Myocyte (in vitro differentiated cells): Measurements from ENCODE around the gene ZBTB2. TPM values are rescaled to one million over a fixed set of nuclear protein-coding genes. Genes with fewer than 3 reads are reported as not detected.

Experiments
- DNase-seq: peaks from one replicate; pipeline ENCODE4 v3.0.0-alpha.2; 2012; ENCODE audit warnings: low read depth
- polyA plus RNA-seq: library from polyadenylated mRNA; unstranded; fragments of >200 nt; gene quantifications from one replicate; pipeline ENCODE4 v1.2.1, GENCODE V29; 2012; ENCODE audit warnings: missing spikeins
- total RNA-seq: library from RNA; depleted of rRNA; stranded (reverse); fragments of >200 nt; gene quantifications from 2 replicates; pipeline ENCODE4 v1.2.3, GENCODE V29; 2014

ZBTB2 gene
- 8.3 and 10.0 TPM in 2 replicates for total RNA-seq
- polyA plus RNA-seq, result 6.2 TPM

GRCh38 chr6:151391471-151392413 lies at the start of gene ZBTB2:
Gene ZBTB2 (minus strand): TSS chr6:151391559. CDS start chr6:151373637, 17,922 bp downstream.
- DNase-seq, result peak; percentile 69

GRCh38 chr6:151440930-151441329 lies 49.6 kb upstream of the ZBTB2 start:
- DNase-seq, result no peak

DNA sequence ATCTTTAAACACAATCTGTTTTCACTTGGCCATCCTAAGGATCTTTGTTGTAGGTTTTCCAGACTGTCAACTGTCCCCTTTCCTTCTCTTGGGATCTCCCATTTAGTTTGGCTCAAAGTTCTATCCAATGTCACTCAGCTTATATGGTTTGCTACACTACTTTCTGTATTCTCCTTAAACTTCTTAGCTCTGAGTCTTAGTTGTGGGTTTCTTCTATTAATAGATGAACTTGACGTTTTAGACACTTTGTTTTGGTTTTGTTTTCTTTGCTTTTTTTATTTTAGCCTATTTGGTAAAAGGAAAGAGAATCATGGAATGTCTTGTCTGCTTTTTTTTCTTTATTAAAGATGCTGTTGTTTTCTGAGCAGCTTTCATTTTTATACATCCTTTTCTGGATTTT lies 49.1 kb upstream of the ZBTB2 start:
- no peak for DNase-seq

DNA sequence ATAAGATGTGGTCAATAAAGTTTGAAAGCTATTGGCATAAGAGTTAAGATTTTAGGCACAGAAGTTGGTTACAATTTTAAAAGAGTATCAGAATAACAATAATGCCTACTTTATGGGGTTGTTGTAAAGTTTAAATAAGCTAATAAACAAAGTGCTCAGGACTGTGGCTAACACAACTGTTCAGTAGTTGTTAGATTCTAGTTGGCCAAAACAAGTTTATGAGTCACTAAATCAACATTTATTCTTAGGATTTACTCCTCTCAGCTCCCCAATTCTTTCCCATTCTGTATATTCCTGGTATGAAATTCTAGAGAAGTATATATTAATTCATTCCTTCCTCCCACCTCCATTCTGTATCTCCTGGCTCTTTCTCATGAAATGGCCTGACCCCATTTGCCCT lies 46.0 kb upstream of the ZBTB2 start:
- no peak for DNase-seq

GRCh38 chr6:151436802-151437201 lies 45.4 kb upstream of the ZBTB2 start:
- DNase-seq, result peak; percentile 55

GRCh38 chr6:151436300-151436699 lies 44.9 kb upstream of the ZBTB2 start:
- DNase-seq, result no peak

GRCh38 chr6:151434369-151434768 lies 43.0 kb upstream of the ZBTB2 start:
- no peak for DNase-seq

- DNase-seq, result no peak
These were observed 41.3 kb upstream of the ZBTB2 start for GRCh38 chr6:151432651-151433050.

DNA sequence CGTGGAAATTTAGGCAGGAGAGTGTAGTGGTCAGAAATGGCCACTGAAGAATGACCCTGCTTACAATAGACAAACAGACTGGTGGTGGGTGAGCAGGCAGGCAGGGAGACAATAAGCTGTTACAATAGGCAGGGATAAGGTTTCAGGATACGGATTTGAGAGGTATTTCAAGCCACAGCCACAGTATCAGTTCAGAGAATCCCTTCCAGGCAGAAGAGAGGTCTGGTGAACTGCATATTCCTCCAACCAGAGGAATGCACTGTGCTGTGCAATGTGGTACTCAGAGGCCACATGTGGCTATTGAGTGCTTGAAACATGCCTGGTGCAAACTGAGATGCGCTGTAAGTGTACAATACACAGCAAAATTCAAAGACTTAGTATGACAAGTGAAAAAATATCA lies 40.0 kb upstream of the ZBTB2 start:
- DNase-seq, result peak; percentile 89

DNA sequence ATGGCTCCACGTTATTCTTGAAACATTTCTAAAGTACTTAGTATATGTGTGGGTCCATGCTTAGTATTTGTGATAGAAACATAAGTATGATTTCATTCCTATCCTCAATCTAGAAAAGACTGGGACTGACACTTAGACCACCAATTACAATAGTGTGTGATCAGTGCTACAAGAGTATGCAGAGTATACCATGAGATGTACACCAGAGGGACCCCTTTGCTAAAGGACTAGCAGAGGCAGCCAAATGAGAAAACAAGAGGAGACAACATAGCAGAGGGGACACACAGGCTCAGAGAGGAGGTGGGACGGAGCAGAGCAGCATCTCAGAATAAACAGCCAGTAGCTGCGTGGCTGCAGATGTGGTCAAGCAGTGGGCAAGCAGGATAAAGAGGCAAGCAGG lies 39.5 kb upstream of the ZBTB2 start:
- no peak for DNase-seq

GRCh38 chr6:151428093-151428735 lies 36.9 kb upstream of the ZBTB2 start:
- DNase-seq, result no peak

DNA sequence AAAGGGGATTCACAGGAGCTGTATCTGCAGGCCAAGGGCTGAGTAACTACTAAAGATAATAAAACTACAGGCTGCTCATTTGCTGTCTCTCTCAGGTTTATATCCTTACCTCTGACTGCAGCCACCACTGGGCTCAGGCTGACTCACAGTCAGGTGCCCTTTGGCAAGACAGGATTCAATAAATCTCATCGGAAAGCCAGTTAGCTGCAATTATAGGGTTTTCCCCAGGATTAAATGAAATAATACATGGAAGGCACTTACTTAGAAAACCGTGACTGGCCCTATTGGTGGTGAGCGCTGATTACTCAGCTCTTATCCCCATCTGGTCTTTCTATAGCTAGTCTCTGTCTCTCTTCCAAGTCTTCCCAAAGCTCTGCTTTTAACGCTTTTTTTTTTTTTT lies 34.2 kb upstream of the ZBTB2 start:
- no peak for DNase-seq

DNA sequence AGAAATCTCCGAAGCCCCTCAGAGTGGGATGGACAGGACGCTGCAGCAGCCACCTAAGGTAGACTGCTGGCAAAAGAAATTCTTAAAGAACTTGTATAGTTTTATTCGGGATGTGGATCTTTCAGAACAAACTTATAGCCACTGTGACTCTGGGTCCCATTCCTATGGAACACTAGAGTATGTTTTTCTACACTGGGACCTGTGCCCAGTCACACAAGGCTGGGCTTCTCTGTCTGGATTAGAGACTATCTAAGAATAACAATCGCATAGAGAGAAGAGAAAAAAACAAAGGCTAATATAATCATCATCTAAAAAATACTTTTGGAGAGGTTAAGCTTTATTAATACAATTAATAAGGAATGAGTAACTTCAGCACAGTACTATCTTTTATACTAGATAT lies 31.6 kb upstream of the ZBTB2 start:
- no peak for DNase-seq

DNA sequence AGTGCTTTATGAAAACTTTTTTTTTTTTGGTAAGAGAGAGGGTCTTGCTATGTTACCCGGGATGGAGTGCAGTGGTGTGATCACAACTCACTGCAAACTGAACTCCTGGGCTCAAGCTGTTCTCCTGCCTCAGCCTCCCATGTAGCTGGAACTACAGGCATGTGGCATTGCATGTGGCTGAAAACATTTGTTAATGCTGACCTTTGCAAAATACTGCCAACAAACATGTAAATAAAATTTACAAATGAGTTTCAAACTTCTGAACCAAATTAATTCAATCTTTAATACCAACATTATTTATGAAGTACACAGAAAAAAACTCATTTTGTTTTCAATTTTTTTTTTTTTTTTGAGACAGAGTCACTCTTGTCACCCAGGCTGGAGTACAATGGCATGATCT lies 26.1 kb upstream of the ZBTB2 start:
- DNase-seq, result no peak

DNA sequence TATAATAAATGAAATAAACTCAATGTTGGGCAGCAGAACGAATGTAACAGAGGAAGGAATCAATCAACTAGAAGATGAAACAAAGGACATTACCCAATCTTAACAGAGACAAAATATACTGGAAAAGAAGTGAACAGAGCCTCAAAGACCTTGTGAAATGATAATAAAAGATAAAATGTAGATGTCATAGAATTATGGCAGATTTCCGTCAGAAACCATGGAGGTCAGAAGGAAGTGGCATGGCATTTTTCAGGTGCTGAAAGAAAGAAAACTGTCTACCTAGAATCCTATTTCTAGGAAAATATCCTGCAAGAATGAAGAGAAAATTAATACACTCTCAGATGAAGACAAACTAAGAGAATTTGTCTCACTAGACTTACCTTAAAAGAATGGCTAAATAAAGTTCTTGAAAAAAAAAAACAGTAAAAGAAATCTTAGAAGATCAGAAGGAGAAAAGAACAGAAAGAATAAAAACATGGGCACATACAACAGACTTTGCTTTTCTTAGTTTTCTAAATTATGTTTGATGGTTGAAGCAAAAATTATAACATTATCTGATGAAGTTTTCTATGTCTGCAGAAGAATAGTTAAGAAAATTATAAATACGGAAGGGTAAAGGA lies 23.4 kb upstream of the ZBTB2 start:
- DNase-seq, result no peak

GRCh38 chr6:151413372-151414145 lies 22.2 kb upstream of the ZBTB2 start:
- no peak for DNase-seq

- no peak for DNase-seq
These were observed 21.6 kb upstream of the ZBTB2 start for GRCh38 chr6:151412909-151413308.

DNA sequence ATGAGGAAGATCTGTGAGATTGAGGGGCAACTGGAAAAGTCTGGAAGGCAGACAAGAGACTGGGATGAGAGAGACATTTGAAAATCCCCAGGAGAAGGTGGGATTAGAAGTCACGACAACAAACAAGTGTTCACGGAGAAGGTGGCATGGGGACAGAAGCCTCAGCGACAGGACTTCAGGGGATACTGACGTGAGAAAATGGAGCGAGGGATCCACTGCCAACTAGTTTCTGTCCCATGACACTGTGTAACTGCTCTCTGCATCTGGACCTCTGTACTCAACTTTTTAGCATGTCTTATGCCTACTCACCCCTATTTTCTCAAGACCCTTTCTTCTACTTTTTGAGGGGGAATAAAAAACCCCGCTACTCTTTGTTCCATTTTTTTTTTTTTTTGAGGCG lies 18.3 kb upstream of the ZBTB2 start:
- DNase-seq, result no peak

- no peak for DNase-seq
These were observed 17.9 kb upstream of the ZBTB2 start for GRCh38 chr6:151409260-151409659.

DNA sequence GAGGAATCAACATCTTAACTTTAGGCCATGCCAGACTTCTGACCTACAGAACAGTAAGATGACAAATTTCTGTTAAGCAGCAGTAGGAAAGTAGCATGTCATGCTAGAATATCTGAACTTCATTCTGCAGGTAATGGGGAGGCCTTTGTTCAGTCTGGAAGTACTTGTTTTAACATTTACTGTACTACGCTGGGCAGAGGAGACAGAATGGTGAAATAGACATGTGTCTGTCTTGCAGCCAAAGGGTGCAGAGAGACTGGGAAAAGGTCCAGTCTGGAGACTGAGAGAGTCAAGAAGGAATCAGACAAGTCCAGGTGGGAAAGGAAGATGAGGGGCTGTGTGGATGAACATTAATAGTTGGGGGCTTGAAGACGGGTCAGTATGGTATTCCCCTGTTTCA lies 17.5 kb upstream of the ZBTB2 start:
- DNase-seq, result no peak

DNA sequence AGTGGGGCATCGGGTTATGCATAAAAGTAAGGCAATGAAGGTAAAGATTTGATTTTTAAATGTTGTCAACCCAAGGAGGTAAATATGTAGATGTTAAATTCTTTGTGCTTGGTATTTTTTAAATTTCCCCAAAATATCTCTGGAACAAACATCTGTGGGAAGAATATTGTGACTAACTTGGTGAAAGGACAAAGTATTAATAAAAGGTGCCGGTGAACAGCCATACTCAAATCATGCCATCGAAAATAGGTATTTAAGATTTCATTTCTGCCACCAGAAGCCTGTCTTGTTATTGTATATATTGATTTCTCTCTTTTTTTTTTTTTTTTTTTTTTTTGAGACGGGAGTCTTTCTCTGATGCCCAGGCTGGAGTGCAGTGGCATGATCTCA lies 12.6 kb upstream of the ZBTB2 start:
- no peak for DNase-seq
